HuH-7.5 (cell line): ENCODE data around the gene ARHGEF6.
"Not testable (repeated sequence)": the region's sequence is repeated elsewhere in the genome, so short reads cannot be mapped to it uniquely, and the experiment has no call there.

Experiments used
- DNase-seq: peaks from one replicate; pipeline ENCODE4 v3.0.0; 2011; ENCODE audit warnings: low spot score

The ARHGEF6 gene

DNA sequence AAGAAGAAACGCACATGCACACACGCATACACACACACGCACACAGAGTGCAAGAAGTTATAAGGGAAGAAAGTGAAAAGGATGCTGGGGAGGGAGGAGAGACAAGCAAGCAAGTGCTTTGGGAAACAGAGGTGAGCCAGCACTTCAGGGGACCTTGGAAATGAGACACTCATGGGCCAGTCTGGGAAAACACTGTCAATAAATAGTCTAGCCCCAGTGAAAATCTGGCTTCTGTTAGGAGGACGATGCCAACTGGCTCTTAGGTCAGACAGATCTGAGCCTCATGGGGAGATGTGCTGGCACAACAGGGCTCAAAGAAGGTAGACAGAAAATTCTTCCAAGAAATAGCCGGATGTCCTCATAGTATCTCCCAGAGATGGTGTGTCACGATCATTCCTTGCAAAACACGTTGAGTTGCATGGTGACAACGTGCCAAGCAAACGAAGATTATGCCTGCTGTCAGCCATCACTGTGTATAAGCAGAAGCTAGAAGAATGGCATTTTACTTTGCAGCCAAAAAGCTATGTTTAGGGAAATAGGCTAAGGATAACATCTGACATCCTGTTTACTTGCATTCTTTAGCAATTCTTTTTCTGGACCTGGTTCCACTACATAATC is 557 bp upstream of the ARHGEF6 start:
- no peak for DNase-seq

DNA sequence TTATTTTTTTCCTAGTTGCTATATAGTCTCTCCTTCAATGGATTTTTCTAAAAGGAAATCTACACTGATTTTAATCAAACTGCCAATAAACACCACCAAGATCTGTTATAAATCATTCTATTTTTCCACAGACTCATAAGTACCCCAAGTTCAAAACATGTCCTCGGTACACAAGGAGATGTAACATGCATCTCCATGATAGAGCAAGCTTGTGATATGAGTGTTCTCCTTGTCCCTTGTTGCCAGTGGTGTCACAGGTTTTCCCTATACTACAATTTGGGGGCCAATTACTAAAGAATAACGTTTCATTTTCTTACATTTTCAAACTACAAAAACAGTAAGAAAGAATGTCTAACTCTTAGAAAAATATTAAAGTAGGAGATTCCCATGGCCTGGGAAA is 491 bp downstream of the ARHGEF6 start:
- no peak for DNase-seq

DNA sequence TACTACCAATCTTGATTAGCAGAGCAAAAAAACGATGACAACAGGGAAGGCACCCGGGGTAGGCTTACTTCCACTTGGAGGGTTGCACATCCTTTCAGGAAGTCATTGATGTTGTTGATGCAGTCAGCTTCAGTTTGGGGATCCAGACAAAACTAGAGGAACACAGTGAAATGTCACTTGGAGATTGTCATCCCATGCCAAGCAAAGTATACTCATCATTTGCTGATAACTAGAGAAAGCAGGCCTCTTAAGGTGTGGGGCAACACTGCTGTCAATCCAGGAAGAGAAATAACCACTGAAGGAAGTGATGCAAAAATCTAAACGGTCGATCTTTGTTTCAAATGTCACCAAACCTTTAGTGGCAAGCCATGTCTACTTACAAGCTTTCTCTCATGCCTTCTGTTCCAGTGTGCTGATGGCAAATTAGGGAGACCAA is 1.4 kb downstream of the ARHGEF6 start:
- DNase-seq = no peak

DNA sequence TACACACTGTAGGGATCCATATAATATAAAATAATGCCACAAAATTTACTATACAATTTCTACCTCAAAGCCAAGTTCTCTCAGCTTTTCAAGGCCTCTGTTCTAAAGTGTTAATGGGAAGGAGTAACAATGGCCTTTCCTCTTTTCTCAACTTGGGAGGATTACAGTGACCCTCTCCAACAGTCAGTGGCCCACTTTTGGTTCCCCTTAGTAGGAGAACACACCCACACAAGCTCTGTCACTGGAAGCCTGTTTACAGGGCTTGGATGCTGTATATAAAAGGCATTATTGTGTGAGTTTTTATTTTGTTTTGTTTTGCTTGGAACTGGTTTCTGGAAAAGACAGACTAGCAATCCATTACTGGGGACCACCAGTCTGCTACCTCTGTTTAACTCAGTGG is 1.8 kb downstream of the ARHGEF6 start:
- no peak for DNase-seq

DNA sequence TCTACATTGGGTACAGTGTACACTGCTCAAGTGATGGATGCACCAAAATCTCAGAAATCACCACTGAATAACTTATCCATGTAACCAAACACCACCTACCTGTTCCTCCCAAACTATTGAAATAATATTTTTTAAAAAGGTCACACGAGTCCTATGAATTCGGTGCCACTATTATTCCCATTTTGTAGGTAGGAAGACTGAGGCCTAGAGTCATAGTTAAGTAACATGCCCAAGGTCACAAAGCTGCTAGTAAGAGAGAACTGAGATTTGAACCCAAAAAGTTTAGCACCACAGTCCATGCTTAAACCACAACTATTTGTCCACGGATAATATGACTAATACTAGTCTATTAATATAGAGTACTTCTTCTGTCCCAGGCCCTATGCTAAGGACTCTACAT is 2.7 kb downstream of the ARHGEF6 start:
- no peak for DNase-seq

DNA sequence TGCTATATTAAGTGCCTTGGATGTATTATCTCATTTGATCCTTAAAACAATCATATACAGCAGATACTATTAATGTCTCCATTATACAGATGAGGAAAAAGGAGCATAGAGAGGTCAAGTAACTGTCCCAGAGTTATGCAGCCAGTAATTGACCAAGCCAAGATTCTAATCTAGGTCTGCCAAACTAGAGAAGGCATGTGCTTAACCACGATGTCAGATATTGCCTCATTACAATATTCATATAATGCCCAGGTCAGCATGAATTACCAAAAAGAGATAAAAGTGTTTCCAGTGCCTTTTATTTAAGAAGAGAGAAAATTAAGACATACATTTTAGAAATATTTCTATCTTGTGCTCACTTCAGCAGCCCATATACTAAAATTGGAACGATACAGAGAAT is 7.1 kb downstream of the ARHGEF6 start:
- no peak for DNase-seq

DNA sequence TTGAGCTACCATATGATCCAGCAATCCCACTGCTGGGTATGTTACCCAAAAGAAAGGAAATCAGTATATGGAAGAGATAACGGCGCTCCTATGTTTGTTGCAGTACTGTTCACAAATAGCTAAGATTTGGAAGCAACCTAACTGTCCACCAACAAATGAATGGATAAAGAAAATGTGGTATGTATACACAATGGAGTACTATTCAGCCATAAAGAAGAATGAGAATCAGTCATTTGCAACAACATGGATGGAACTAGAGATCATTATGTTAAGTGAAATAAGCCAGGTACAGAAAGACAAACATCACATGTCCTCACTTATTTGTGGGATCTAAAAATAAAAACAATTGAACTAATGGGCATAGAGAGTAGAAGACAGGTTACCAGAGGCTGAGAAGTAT is 8.9 kb downstream of the ARHGEF6 start:
- not testable (repeated sequence) for DNase-seq

DNA sequence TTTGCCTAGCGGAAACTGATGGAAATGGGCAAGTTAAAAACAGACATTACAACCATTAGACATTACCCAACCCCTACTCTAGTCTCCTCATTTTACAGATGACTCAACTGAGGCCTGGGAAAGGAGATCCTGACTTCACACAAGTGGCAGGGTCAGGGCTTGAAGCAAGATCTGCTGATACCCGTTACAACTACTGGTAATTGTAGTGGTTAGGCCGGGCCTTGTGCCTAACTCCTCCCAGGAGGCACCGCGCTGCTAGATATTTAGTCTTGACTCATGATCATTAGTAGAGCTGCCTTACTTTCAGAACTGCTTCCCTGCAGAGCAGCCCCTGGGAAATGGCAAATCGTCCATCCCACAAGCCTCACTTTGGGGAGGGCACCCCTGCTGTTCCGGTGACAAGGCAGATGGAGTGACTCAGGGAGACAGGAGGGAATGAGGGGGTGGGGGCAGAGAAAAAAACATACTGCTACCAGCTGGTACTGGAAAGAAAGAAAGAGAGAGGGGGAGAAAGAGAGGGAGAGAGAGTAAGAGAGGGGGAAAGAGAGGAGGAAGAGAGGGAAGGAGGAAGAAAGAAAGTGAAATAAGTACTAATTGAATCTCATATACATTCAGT is 12.2 kb downstream of the ARHGEF6 start:
- no peak for DNase-seq

DNA sequence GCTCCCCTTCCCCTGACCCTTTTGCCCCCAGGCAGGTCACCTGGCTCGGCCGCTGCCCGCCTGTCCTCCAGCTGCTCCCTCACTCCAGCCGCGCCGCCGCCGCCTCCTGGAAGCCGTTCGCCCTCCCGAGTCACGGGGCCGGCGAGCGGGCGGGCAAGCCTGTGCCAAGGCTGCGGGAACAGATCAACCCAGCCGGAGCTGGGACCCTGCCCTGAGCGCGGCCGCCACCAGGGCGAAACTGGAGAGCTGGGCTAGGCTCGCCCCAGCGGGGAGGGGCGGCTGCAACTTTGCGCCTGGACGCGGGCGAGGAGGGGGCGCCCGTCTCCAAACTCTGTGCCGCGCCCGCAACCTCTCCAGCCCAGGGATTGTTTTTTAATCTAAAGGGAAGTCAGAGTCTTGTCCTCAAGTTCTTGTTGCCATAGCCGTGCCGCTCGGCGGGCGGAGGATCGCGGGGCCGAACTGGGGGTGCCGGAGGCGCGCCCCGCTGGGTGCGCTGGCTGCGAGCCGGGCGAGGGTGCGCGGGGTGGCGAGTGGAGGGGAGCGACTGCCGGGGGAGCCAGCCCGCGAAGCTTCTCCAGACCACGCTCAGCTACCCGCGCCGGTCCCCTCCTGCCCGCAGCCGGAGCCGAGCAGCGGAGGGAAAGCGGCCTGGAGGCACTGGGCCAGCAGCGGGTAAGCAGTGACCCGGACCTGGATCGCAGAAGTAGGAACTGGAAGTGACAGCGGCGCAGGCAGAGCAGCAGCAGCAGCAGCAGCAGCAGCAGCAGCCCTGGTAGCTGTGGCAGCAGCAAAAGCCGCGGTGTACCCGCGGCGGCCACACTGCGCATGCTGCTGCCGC is 13.4 kb downstream of the ARHGEF6 start:
- DNase-seq = peak; percentile 22

DNA sequence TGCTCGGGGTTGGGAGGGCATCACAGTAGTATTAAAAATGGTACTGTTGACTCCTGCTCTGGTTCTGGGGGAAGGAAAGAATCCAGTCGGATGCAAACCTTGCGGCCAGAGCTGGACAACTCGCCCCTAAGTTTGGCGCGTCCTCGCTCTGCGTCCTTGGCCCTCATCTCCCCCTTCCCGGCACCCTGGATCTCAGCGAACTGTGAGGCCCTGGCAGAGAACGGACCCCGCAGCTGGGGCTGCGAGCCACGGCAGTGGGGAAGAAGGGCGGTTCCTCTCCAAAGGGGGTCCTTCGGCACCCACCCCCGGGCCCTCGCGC is 14.0 kb downstream of the ARHGEF6 start:
- no peak for DNase-seq

DNA sequence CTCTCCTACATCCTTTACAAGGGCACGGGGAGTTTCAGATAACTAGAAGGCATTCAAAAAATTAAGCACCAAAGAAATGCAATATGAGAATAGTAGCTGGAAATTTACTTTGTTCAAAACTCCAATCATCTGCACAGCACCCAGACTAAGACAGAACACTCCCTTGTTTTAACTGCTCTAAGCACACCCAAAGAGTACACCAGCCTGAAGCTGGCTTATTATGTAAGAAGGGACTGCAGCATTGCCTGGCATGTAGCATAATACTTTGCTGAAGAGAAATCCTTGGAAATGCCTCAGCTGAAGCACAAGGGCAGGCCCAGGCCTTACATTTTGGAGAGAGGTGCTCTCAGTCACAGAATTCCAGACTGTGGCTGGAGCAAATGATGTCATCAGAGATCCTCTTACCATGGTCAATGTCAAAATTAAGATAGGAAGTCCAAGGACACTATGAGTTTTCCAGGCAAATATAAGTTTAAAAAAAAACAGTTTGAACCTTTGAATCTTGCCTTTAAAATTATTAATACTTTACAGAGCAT is 14.8 kb downstream of the ARHGEF6 start:
- DNase-seq = no peak

DNA sequence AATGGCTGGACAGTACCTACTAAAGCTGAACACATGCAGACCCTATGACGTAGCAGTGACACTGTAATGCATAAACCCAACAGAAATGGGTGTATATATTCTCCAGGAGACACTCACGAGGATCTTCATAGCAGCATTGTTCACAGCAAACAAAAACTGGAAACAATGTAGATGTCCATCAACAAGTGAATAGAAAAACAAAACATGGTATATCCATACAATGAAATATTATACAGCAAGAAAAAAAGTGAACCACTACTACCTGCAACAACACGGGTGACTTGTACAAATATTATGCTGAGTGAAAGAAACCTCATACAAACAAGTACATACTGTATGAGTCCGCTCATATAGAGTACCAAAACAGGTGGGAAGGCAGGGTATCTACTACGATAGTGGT is 16.5 kb downstream of the ARHGEF6 start:
- DNase-seq = no peak

DNA sequence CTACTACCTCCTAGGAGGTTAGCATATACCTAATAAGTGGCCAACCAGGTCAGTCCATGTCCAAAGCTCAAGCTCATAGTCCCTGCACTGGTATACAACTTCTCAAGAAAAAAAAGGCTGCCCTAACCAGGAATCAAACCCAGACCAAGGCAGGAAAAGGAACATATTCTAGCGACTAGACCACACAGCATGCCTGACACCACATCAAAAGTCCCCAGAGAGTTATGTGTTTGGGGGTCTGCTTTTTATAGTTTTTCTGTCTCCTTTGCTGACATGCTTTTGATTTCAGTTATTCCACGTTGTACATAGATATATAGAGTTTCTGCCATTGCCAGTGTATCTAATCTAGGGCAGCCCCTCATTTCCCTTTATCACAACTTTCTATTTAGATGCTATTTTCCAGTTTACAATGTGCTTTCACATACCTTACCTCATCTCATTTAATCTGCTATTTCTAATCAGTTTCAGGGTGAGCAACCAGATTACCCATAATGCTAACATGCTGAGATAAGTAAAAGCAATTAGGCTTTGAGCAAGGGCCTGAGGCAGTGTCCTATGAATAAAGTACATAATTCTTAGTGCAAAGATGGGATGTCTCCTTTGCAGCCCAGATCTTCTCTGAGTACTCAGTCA is 17.8 kb downstream of the ARHGEF6 start:
- DNase-seq = no peak

DNA sequence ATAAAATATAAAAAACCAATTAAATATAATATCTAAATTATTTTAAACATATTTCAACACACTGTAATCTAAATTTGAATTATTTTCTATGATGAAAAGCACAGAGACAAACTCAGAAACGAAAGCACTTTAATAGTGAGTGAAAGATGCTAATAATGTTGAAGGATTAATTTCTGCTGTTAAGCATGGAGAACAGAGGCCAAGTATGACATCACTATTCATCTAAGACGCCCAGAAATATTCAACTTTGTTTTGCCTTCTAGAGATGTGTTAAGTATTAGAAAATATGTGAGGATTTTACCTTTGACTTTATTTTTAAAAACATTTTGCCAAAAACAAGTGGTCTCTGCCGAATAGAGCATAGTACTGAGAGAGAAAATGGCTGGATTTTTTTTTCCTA is 19.3 kb downstream of the ARHGEF6 start:
- DNase-seq = no peak

DNA sequence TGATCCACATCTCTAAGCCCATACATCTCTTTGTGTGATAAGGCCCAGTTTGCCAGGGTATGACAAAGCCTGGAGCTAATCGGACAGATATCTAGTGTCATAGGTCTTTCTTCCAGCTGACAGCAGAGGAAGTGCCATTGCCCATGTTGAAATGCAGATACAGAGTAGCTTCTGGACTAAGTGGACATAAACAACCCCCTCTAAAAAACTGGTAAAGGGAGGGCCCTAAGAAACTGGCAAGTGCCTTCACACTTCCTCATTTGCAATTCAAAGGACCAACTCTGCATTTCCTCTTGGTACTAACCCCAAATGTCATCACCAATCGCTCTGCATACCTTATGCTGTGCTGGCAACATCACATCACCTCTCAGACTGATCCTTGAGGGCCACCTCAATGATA is 20.8 kb downstream of the ARHGEF6 start:
- no peak for DNase-seq

DNA sequence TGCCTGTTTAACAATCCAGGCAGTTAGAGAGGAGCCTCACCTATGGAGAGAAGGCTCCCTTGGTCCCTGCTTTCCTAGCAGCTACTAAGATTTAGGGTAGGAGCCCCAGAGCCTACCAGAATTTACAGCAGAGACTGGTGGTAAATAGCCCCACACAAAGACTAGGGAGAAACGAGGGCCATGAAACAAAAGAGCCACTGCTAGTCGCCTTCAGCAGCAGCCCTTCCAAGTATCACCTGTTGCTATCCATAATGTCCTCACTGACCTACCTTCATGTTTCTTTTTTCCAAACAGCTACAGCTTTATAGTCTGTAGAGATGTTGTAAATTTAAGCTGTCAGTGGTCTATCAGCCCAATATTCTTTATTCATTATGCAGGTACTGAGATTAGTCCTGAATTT is 25.3 kb downstream of the ARHGEF6 start:
- DNase-seq = no peak

DNA sequence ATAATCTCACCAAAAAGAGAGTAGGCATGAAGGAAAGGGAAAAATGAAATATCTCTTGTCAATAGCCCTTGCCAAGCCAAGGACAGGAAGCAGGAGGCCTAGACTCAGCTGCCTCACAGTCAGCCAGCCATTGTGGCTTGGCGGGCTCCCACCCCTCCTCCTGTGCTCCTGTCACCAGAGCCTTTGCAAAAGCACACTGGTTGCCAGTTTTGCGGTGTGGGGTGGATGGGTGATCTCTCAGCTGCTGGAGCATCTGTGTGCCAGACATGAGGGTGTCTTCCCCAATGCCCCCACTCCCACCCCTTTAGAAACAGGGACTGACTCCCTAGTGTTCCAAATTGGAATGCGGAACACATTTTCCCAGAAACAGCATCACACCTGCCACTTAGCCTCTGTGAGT is 26.1 kb downstream of the ARHGEF6 start:
- DNase-seq = no peak

DNA sequence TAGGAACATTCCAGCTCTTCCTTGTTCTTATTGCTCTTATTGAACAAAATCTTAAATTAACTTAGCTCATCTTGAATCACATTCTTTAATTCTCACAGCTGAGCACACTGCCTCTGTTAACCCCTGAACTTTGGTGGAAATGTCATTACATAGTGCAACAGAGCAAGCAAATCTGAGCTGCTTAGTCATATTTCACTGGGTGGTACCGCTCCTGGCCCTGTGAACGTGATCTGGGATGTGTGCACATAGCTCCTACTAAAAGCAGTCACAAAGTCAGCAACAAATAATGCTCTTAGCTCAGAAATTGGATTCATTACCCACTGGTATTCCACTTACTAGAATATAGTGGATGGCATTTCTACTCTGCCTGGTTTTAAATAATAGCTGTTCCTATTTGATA is 27.9 kb downstream of the ARHGEF6 start:
- DNase-seq = no peak

DNA sequence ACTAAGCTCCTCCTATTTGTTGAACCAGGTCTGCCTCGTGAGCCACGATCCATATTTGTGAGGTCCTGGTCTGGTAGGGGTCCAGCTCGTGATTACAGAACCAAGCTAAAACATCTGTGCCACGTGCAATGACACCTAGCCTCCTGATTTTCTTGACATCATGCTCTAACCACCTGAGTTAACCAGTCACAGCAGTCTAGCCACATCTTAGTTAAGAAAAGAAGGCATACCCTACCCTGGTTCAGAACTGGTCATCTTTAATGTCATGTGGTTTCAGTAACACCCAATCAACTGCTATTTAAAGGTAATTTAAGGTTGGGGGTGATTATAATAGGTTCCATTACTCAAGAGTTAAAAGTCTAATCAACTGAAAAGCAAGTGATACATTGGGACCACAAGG is 28.4 kb downstream of the ARHGEF6 start:
- no peak for DNase-seq

DNA sequence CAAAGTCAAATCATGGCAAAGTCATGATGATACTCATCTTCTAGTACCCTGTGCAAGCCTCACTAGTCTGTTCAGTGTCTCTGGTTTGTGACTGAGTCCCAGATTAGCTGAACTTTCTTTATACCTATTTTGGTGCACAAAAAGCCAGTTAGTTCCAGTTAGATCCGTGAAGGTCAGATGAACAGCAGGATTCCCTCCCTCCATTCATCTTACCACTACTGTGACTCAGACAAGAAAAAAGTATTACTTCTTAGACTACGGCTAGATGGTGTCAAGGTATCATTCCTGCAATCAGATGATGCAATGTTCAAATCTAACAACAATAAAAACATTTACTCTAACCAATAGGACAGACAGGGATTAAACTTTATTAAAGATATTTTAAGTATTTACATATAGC is 30.4 kb downstream of the ARHGEF6 start:
- no peak for DNase-seq

DNA sequence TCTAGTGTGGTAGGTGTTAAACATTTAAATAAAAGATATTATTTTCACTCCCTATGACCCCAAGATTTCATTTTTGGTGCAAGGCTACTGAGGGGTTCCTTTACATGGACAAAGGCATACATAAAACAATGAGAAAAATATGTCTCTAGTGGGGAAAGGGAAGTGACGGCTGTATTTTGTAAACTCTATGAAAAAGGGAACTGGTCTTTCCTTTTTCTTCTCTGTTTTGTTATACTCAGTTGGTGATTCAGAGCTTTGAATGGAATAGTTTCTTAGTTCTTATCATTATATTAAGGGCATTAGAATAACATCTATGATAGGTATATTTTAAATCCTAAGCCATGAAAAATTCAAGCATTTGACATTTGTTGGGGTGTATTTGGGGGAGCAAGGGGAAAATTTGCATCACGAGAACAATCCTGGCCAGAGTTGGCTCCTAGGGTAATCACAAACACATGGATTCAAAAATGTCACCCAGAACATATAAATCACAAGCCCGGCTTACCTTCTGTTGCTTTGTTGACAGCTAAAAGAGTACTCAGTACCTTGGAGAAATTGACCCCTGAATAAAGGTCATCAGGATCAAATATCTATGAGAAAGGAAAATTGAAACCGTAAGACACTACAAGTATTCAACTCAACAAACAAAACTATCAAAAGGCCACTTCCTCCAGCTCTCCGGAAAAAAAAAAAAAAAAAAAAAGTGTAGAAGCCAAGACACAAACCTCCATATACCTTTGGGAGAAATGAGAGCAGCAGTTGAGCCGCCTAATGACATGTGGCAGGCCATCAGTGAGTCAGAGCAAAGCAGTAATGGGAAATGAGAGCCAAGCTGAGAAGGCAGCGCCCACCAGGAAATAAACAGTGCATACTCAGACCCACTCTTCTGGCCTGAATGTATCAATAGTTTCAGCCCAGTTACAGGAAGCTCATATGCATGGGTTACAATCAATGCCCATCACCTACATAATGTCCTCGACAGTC is 33.4 kb downstream of the ARHGEF6 start:
- DNase-seq = no peak
